HL-60 (cell line): ENCODE data around the gene NEAT1.

ENCODE experiments used
- DNase-seq, 2 experiments: peaks; one replicate each; pipeline ENCODE4 v3.0.0-alpha.2; 2010 to 2020; ENCODE audit warnings: low read depth in 1 of 2, low spot score in 1 of 2
- H3K27ac ChIP-seq: fragments of 250-450 bp; sonication (Bioruptor Pico); replicated peaks from 2 replicates; pipeline ENCODE4 v1.5.1; 2020; ENCODE audit warnings: mild to moderate bottlenecking, moderate library complexity
- H3K27me3 ChIP-seq: fragments of 250-450 bp; sonication (Bioruptor Pico); 2 replicates; pipeline ENCODE4 v1.5.1; 2021; ENCODE audit warnings: mild to moderate bottlenecking, moderate library complexity; ENCODE audit not compliant: insufficient read depth, poor library complexity, severe bottlenecking
- H3K4me3 ChIP-seq: replicated peaks from 2 replicates; pipeline ENCODE4 v1.5.1; 2011; ENCODE audit warnings: mild to moderate bottlenecking, control low read depth, low read length; ENCODE audit not compliant: insufficient read depth
- GABPA ChIP-seq: IDR thresholded peaks from 2 replicates; pipeline ENCODE4 v1.6.1; 2012; ENCODE audit warnings: low read depth
- POLR2AphosphoS5 ChIP-seq: IDR thresholded peaks from 2 replicates; pipeline ENCODE4 v1.6.1; 2012; ENCODE audit warnings: low read depth
- SPI1 ChIP-seq: IDR thresholded peaks from 2 replicates; pipeline ENCODE4 v1.6.1; 2012; ENCODE audit warnings: low read depth, mild to moderate bottlenecking, borderline replicate concordance
- long read RNA-seq: library from polyadenylated mRNA; unstranded; transcript quantifications from one replicate; pipeline ENCODE4 v2.0.0, GENCODE V29; 2020
- TF ChIP-seq, protein P1 (sequence below): IDR thresholded peaks from one replicate; pipeline ENCODE4 v1.5.1; 2011; ENCODE audit warnings: low read length, control low read depth, inconsistent platforms; ENCODE audit not compliant: insufficient read depth
- TF ChIP-seq, protein P2 (sequence below): IDR thresholded peaks from 2 replicates; pipeline ENCODE4 v1.6.1; 2012; ENCODE audit warnings: low read depth; ENCODE audit not compliant: insufficient replicate concordance

Gene NEAT1
- long read RNA-seq, full-length matches to known transcripts, result 23 of 23 reads
- long read RNA-seq, partial matches to known transcripts, result 0 of 23 reads
- long read RNA-seq, other reads (novel, unspliced or antisense), result 0 of 23 reads

DNA sequence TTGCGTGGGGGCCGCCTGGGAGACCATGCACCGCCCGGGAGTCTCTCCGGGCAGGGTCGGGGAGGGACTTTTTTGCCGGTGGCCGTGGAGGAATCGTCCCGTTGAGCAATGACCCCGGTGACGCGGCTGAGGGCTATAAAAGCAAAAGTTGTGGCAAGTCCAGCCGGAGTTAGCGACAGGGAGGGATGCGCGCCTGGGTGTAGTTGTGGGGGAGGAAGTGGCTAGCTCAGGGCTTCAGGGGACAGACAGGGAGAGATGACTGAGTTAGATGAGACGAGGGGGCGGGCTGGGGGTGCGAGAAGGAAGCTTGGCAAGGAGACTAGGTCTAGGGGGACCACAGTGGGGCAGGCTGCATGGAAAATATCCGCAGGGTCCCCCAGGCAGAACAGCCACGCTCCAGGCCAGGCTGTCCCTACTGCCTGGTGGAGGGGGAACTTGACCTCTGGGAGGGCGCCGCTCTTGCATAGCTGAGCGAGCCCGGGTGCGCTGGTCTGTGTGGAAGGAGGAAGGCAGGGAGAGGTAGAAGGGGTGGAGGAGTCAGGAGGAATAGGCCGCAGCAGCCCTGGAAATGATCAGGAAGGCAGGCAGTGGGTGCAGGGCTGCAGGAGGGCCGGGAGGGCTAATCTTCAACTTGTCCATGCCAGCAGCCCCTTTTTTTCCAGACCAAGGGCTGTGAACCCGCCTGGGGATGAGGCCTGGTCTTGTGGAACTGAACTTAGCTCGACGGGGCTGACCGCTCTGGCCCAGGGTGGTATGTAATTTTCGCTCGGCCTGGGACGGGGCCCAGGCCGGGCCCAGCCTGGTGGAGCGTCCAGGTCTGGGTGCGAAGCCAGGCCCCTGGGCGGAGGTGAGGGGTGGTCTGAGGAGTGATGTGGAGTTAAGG lies at the start of gene NEAT1:
NEAT1 (plus strand) TSS at position 166 of the 883 bp plus-strand sequence.
- no peaks in the 10 kb centered on the region for H3K27me3 ChIP-seq
- DNase-seq, result peak; percentile 95 to 99
- H3K4me3 ChIP-seq, result peak within 1 kb of the TSS; percentile 64
- TF ChIP-seq, protein P1, sequence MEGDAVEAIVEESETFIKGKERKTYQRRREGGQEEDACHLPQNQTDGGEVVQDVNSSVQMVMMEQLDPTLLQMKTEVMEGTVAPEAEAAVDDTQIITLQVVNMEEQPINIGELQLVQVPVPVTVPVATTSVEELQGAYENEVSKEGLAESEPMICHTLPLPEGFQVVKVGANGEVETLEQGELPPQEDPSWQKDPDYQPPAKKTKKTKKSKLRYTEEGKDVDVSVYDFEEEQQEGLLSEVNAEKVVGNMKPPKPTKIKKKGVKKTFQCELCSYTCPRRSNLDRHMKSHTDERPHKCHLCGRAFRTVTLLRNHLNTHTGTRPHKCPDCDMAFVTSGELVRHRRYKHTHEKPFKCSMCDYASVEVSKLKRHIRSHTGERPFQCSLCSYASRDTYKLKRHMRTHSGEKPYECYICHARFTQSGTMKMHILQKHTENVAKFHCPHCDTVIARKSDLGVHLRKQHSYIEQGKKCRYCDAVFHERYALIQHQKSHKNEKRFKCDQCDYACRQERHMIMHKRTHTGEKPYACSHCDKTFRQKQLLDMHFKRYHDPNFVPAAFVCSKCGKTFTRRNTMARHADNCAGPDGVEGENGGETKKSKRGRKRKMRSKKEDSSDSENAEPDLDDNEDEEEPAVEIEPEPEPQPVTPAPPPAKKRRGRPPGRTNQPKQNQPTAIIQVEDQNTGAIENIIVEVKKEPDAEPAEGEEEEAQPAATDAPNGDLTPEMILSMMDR, result no peak
- TF ChIP-seq POLR2AphosphoS5 (peak; percentile 99), SPI1 (peak; percentile 87), GABPA (peak; percentile 49; the same call in 1 of the 2 replicates)
- TF ChIP-seq, protein P2, sequence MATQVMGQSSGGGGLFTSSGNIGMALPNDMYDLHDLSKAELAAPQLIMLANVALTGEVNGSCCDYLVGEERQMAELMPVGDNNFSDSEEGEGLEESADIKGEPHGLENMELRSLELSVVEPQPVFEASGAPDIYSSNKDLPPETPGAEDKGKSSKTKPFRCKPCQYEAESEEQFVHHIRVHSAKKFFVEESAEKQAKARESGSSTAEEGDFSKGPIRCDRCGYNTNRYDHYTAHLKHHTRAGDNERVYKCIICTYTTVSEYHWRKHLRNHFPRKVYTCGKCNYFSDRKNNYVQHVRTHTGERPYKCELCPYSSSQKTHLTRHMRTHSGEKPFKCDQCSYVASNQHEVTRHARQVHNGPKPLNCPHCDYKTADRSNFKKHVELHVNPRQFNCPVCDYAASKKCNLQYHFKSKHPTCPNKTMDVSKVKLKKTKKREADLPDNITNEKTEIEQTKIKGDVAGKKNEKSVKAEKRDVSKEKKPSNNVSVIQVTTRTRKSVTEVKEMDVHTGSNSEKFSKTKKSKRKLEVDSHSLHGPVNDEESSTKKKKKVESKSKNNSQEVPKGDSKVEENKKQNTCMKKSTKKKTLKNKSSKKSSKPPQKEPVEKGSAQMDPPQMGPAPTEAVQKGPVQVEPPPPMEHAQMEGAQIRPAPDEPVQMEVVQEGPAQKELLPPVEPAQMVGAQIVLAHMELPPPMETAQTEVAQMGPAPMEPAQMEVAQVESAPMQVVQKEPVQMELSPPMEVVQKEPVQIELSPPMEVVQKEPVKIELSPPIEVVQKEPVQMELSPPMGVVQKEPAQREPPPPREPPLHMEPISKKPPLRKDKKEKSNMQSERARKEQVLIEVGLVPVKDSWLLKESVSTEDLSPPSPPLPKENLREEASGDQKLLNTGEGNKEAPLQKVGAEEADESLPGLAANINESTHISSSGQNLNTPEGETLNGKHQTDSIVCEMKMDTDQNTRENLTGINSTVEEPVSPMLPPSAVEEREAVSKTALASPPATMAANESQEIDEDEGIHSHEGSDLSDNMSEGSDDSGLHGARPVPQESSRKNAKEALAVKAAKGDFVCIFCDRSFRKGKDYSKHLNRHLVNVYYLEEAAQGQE, result peak; percentile 81
- peak within 1 kb of the TSS; percentile 100 for H3K27ac ChIP-seq

DNA sequence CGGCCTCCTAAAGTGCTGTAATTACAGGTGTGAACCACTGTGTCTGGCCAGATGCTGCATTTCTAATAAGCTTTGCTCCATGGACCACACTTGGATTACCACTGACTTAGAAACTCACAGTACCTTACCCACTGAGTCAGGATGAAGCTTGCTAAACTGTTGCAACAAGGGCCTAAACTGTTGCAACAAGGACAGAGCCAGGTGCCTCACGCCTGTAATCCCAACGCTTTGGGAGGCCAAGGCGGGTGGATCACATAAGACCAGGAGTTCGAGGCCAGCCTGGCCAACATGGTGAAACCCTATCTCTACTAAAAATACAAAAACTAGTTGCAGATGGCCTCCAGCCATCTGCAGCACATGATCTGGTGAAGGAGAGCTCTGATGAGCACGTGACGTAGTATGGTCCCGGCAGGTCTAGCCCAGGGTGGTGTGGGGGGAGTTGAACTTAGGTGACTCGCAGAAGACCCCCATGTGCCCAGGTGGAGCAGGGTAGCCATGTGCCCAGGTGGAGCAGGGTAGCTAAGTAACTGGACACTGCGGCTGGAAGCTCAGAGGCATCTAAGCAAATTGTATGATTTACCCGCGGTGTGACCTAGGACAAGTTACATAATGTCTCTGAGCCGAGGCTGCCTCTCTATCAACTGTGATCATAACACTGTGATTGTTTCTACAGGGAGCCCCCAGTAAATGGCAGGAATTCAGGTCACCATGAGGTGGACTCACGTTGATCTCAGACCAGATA lies 48.6 kb upstream of the NEAT1 start:
- H3K27ac ChIP-seq, result no peak overlapping the region
- DNase-seq, result no peak

DNA sequence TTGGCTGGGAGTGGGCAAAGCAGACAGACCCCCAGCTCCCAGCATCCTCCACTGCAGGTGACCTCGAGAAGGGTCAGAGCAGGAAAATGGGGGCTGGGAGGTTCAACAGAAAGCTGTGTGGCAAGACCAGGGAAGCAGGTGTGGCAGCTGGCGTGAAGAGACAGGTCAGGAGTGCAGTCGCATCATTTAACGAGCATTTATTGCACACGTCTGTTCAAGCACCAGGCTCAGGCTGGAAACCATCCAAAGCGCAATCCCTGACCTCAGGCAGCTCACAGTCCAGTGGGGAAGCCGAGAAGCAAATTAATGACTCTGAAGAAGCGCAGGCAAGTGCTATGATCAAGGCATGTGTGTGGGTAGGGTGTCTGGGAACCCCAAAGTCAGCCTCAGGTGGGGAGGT lies 47.6 kb upstream of the NEAT1 start:
- TF ChIP-seq POLR2AphosphoS5, result no peak
- no peak for TF ChIP-seq SPI1
- no peak for TF ChIP-seq GABPA
- TF ChIP-seq, protein P2, result no peak
- TF ChIP-seq, protein P1, result no peak
- no peaks in the 10 kb centered on the region for H3K27me3 ChIP-seq
- H3K27ac ChIP-seq, result no peak overlapping the region
- no peak for DNase-seq
- no peak overlapping the region for H3K4me3 ChIP-seq

More for the DNA sequence above, 48.6 kb upstream of the NEAT1 start:
- Histone ChIP-seq H3K4me3 (no peak overlapping the region), H3K27me3 (no peaks in the 10 kb centered on the region)
- TF ChIP-seq, protein P1, result no peak
- no peak for TF ChIP-seq GABPA
- no peak for TF ChIP-seq SPI1
- no peak for TF ChIP-seq POLR2AphosphoS5
- TF ChIP-seq, protein P2, result no peak
